ENCODE data around the gene GALNT7.

Gene GALNT7

GRCh38 chr4:173237152-173237551 is 68.5 kb downstream of the GALNT7 start:
- DNase-seq (ENCODE audit: low read depth) = no peak

DNA sequence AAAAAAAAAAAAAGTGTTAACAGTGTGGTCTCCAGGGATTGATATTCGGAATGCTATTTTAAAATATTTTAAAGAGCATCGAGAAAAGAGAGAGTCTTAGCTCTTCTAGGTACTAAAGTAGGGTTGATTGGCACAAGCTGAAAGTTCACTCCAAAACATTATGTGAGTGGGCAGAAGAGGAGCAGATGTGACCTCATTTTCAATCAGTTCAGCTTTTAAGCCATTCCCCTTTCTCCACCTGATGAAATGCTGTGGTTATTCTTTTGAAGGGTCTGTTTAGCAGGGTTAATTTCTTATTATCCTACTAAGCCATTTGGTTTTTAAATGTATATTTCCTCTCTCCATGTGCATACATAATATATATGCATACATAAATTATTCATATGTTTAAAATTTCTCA is 69.2 kb downstream of the GALNT7 start:
- no peak for DNase-seq (ENCODE audit: low read depth)

DNA sequence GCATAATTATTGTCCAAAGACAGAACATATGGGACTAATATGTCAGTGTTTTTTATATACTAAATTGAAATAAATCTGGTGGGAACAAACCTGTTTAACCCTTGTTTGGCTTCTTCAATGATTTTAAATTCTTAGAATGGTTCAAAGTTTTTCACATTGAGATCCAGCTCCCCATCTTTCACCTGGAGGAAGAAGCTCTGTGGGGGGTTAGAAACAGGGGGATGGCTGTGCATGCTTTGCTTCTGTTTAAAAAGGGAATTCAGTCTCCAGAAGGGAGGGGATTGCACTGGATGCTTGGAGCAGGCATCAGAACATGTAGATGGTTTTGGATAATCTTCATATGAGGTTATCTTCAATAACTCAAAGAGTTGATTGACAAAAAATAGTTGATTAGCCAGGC is 72.1 kb downstream of the GALNT7 start:
- no peak for DNase-seq (ENCODE audit: low read depth)

GRCh38 chr4:173242466-173243250 is 74.0 kb downstream of the GALNT7 start:
- DNase-seq (ENCODE audit: low read depth) = no peak

GRCh38 chr4:173243321-173243720 is 74.7 kb downstream of the GALNT7 start:
- peak; percentile 82 for DNase-seq (ENCODE audit: low read depth)

- no peak for DNase-seq (ENCODE audit: low read depth)
These were observed 75.5 kb downstream of the GALNT7 start for GRCh38 chr4:173243917-173244658.

DNA sequence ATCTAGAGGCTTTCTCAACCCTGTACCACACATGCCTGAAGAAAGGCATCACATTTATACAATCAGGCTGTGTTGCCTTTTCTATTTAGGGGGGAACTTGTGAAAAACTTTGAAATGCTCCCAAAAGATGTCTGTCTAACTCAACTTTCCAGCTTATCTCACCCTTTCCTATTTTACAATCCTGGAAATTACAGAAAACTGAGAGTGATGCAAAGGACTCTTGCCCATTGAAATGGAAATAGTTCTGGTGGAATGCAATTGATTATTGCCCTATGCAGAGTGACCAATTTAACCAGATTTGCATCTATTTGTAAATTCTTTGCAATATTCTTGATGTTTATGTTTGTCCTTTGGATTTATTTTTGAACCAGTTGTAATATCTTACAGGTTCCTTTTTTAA is 77.3 kb downstream of the GALNT7 start:
- no peak for DNase-seq (ENCODE audit: low read depth)

- no peak for DNase-seq (ENCODE audit: low read depth)
These were observed 78.1 kb downstream of the GALNT7 start for GRCh38 chr4:173246719-173247118.

GRCh38 chr4:173247321-173247720 is 78.7 kb downstream of the GALNT7 start:
- no peak for DNase-seq (ENCODE audit: low read depth)

DNA sequence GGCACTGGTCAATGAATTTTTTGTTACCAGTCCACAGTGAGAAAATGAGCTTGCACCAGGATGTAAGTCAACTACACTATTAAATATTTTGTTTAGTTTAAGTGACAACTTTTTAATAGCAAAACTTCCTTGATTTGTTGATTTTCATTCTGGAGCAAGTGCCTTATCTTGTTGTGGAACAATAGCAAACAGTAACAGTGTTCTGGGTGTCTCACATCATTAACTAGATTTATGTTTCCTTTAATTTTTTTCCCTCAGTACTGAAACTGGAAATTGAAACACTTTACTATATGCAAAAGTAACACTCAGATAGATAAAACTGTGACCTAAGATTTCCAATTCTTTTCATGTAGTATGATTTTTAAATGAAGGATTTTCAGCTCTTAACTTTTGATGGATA is 80.1 kb downstream of the GALNT7 start:
- DNase-seq (ENCODE audit: low read depth) = no peak

DNA sequence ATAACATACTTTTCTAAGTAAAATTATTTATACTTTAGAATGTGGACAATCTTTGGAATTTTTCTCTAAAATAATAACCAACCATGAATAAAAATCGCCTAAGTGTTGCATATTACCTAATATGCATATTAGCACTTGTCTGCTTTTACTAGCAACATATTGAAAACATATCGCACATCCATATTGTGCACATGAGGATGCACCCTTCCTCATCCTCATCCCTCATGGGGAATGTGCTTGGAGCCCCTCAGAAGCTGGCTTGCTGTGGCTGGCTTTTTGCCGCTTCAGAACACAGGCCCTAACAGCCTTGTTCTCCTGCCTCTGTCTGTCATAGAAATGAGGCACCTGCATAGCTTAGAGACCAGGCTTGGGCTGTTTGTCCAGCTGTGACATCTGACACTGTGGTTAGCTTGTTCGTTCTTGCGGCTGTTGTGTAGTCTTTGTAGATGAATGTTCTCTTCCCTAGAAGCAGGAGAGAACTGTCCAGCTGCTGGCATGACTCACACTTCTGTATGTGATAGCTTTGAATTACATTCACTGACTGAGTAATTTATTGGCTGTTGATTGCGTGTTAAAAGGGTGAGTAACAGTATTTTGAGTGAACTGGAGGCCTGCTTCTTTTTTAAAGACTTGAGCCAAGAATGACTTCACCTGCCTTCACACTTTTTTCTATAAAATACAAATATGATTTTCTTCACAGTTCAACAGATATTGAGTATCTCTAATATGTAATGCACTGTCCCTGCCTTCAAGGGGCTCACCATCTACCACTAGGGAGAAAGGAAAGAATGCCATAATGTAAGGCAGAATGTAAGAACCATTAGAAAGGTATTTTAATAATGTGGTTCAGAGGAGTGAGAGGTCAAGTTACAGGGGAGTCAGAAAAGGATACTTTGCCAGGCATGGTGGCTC is 83.7 kb downstream of the GALNT7 start:
- DNase-seq (ENCODE audit: low read depth) = peak; percentile 96

DNA sequence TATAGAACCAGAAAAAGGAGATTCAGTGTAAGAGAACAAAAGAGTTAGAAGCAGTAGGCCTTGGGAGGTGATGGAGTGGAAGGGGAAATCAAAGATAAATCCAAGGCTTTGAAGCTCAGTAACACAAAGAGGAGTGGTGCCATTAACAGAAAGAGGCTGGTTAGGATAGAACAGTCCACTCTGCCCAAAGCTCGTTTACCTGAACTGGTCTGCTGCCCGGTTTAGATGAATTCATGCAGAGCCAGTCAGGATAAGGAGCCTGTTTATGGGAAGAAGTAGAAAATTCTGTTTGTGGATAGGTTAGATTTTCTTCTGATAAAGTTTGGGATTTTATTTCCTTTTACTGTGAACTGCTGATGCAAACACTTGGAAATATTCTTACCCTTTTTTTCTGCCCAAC is 85.0 kb downstream of the GALNT7 start:
- no peak for DNase-seq (ENCODE audit: low read depth)

- DNase-seq (ENCODE audit: low read depth) = no peak
These were observed 86.0 kb downstream of the GALNT7 start for GRCh38 chr4:173254646-173255045.

GRCh38 chr4:173256825-173257224 is 88.2 kb downstream of the GALNT7 start:
- no peak for DNase-seq (ENCODE audit: low read depth)

- peak; percentile 33 for DNase-seq (ENCODE audit: low read depth)
These were observed 89.4 kb downstream of the GALNT7 start for GRCh38 chr4:173257732-173258717.

- no peak for DNase-seq (ENCODE audit: low read depth)
These were observed 90.3 kb downstream of the GALNT7 start for GRCh38 chr4:173258866-173259265.

GRCh38 chr4:173259310-173259709 is 90.7 kb downstream of the GALNT7 start:
- no peak for DNase-seq (ENCODE audit: low read depth)

GRCh38 chr4:173261052-173261451 is 92.4 kb downstream of the GALNT7 start:
- no peak for DNase-seq (ENCODE audit: low read depth)

DNA sequence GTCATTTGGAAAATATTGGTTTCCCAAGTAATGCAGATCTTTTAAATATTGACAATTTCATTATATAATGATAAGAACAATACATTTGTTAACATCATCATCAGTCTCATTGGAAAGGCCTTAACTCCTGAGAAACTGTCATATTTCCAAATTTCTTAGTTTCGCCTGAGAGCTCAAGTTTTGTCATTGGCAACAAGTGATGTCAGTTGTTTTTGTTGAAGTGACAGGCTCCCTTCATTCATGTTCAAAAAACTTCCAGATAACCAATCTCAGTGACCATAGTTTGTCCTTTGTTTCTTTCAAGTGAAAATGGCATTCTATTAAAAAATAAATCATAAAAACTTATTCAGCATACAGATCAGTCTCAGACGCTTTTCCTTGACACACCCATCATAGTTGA is 93.8 kb downstream of the GALNT7 start:
- no peak for DNase-seq (ENCODE audit: low read depth)

GRCh38 chr4:173264245-173264644 is 95.6 kb downstream of the GALNT7 start:
- DNase-seq (ENCODE audit: low read depth) = no peak

GRCh38 chr4:173264684-173265185 is 96.1 kb downstream of the GALNT7 start:
- no peak for DNase-seq (ENCODE audit: low read depth)
